Activated CD4-positive, alpha-beta T cell treated with anti-CD3 and anti-CD28 coated beads, Interleukin-2, Interleukin-4, amounts not matched to agents 100 ng/mL and 50 ng/mL, durations not matched to agents 16 hours and 8 hours (primary cell): Measurements from ENCODE around the gene UBA3.
A peak's percentile ranks its signal among the peaks of the same experiment; 100 is the strongest.

ENCODE experiments used
- DNase-seq: peaks from one replicate; pipeline ENCODE4 v3.0.0-alpha.2; 2020; ENCODE audit warnings: low spot score

UBA3 gene

DNA sequence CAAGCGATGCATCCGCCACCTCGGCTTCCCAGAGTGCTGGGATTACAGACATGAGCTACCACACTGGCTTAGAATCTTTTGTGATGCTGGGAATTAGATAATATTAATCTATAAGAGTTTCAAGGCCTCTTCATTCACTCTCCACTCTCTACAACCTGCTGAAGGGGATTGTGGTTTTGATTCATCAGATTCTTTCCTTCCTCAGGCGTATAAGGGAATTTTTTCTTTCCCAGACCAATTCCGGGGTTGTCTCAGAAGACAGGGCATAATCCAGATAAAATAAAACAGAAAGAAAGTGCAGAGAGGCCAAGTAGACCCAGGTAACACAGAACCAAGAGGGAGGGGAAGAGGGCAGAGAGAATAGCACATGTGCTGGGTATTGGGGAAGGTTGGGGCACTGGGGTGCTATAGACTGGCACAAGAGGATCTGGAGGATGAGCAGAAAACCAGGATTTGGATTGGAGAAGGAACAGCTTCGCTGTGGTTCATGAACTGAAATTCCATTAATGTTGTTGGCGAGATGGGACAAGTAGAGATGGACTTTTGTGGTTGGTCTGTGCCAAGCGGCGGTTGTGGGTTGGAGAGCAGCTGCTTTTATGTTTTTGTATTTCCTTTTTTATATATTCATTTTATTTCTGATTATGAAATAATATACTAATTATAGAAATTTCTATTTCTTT lies 17.4 kb upstream of the UBA3 start:
- DNase-seq = no peak

DNA sequence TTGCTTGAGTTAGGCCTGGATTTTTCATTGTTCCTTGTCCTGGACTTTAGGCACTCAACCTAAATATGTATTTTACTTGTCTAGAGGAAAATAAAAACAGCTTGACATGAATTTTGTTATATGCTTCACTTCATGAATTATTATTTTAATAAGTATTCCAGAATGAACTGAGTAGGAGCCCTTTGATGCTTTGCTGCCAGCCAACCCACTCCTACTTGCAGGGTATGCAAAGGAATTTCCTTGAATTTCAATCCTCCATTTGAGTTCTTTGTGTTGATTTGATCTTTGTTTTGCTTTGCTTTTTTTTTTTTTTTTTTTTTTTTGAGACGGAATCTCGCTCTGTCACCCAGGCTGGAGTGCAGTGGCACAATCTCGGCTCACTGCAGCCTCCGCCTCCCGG lies 16.1 kb upstream of the UBA3 start:
- DNase-seq = no peak

DNA sequence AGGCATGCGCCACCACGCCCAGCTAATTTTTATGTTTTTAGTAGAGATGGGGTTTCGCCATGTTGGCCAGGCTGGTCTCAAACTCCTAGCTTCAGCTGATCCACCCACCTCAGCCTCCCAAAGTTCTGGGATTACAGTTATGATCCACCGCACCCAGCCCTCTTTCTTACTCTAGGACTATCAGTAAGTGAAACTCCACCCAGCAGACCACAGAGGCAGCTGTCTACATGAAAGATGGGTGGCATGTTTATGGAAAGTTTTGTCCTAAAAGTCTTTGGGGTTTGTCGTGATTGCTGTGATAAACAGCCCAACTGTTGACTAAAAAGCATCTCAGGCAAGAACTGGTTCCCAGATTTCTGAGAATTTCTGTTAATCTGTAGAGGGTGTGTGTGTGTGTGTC lies 15.5 kb upstream of the UBA3 start:
- peak; percentile 48 for DNase-seq

DNA sequence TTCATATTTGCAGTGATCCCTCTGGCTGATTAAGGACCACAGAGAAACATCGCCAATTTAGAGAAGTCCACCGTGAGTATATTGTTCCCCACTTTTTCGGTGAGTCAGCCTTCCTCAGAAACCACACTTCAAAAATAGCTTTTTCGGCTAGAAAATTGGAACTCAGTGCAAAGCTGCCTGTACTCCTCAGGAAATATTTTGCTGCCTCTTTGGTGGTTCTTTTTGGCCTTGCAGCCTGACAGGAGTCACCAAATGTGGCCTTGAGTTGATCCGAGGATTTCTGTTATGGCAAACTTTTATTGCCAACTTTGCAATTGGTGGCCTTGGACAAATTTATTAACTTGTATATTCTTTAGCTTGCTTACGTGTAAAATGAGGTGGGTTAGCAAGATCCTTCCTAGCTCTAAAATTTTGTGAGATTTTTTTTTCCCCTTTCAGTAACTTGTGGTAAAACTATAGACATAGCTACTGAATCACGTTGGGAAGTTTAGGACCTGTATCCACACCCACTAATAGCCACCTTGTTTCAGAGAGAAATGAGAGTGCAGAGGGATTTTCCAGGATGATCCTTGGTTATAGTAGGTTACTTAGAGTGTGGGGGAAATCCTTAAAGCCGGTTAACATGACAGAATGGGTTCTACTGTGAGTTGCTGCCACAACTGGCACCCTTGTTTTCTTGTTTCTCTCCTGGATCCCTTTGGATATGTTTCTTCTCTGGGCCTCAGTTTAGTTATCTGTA lies 14.5 kb upstream of the UBA3 start:
- DNase-seq = peak; percentile 47

DNA sequence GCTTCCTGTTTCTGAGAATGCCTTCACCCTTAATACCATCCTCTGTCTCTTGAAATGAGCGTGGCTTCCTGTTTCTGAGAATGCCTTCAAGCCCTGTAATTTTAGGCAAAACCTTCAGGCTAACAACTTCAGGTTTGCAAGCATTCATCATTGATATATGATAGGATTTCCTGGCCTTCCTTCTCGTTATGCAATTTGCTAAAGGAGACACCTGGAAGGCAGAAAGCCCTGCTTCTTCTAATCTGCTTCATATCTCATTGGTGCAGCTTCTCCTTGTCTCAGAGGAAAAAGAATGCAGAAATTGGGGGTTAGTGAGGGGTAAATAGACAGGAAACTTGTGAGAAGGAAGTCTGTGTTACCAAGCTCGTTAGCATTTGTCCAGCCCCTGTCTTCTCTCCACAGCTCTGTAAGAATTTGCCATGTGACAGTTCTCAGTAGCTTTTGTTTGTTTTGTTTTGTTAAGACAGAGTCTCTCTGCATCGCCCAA lies 11.9 kb upstream of the UBA3 start:
- DNase-seq = peak; percentile 85

DNA sequence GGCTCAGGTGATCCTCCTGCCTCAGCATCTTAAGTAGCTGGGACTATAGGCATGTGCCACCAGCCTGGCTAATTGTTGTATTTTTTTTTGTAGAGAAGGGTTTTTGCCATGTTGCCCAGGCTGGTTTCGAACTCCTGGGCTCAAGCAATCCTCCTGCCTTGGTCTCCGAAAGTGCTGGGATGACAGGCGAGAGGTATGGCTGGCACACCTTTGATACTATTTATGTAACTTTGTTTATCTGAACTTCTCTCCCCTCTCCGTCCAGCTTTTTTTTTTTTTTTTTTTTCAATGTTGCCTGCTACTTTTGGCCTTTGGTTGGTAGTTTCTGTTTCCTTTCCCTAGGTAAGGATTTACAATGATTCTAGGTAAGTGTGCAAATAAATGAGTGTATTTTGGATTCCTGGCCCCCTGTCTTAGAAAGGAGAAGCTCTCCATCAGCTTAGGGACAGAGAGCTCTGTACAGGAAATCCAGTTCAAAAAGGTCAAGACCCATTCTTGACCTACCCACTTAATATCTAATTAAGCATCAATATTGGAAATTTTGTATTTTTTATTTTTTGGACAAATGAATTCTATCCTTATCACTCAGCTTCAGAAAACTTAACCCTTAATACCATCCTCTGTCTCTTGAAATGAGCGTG lies 11.3 kb upstream of the UBA3 start:
- no peak for DNase-seq

DNA sequence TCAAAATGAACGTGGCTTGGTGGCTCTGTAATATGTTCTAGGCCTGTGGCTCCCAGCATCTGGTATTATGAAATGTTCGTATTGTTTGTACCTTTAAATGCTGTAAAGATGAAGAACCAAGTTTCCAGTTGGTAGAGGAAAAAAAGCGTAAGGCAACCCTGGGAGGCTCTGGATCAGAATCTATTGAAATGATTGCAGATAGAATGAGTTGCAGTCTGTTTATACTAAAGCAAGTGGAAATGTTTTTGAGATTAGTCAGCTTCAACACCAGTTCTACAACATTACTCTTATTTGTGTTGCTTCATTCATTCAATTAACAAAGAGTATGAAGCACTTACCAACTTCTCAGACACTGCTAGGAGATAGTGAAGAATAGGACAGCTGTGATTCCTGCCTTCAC lies 9.9 kb upstream of the UBA3 start:
- no peak for DNase-seq

DNA sequence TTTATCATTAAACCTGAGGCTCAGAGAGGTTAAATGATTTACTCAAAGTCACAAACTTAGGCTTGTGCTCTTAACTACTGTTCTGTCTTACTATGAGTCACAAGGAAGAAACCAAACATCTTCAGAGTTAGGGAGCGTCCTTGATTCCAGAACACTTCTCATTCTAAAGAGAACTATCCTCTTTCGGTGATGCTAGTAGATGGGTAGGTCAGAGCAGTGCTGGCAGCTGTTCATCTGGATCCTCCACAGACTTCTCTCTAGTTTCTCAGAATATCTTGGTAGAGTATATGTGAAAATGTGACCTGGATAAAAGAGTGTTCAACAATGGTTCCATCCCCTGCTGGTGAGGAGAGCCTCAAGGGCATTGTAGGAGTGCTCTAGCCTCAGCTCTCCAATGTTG lies 7.9 kb upstream of the UBA3 start:
- DNase-seq = peak; percentile 63

DNA sequence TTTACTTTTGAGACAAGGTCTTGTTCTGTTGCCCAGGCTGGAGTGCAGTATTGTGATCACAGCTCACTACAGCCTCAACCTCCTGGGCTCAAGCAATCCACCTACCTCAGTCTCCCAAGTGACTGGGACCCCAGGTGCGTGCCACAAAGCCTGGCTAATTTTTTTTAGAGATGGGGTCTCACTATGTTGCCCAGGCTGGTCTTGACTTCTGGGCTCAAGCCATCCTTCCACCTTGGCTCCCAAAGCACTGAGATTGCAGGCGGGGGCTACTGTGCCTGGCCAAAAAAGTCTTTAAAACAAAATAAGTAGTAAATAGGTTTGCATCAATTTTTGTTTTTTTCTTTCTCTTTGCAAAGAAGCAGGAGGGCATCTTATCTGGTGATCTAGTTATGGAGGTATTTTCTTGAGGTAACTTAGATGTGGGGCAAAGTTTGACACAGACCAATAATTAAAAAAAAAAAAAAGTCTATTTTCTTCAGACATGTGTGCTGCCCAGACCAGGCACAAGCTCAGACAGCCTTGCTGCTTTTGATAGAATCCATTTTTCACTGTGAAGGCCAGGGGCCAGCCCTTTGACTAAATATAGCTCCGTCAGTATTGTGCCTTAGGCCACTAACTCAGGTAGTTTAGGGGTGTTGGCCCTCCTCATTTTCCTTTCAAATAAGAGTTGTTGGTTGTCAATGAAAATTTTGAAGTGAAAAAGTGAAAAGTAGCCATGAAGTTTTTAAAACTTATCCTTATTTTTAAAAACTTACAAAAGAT lies 7.0 kb upstream of the UBA3 start:
- DNase-seq = no peak

DNA sequence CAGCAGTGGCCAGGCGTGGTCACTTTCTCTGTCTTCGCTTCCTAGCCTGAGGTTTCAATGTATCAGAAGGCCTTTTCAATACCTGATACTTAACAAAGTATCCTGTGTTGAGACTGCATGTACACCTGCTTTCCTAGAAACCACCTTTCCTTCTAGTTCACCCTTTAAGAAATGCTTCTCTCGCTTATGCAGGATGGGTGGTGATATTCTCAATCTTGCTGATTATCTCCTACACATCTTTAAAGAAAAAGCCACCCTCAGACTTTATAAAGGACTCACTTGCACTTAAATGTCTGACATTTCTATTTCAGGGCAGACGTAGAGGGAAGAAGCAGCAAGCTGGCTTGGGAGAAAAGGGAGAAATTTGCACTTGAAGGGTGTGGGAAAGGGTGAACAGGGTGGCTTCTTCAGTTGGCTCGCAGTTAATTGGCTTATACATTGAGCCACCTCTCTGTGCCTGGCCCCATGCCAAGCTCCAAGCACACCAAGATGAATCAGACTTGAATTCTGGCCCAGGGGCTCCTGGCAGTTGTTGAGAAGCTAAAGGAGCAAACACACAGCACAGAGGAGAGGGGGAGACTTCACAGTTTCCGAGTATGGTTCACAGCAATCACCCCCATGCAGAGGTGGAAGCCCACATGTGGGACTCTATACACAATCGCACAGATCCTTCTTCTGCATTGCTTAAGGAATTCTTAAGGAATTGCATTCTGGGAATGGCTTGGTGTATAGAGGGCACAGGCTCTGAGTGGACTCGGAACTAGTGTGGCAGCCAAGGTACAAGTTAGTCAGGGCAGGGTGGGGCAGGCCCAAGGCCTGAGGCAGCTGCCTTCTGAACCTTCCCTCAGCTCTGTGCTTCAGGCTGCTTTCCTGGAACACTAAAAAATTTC lies 5.9 kb upstream of the UBA3 start:
- DNase-seq = peak; percentile 78

DNA sequence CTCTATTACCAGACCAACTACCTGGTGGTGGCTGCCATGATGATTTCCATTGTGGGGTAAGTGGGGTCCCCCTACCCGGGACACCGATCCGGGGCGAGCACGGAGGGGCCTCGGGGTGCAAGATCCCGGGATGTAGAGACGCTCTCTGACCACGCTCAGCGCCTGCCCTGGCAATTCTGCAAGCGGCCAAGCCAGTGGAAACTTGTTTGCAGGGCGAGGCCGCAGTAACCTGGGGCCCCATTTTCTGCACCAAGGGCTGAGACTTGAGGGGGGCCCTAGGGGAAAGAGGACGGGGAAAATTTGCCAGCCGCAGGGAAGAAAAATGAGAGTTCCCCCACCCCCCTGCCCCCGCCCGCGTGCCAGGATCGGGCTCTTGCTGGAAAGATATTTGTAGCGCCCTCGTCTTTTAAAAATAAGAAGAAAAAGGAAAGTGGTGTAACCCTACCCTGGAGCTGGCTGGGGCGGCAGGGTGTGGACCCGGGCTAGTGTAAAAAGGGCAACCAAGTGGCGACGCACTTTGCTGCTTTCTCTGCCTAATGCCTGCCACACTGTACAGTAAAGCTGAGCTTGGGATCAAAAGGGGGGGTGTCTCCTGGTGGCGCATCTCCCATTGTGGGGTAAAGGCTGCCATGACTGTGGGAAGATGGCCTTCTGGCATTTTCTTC lies 5.1 kb upstream of the UBA3 start:
- peak; percentile 11 for DNase-seq

DNA sequence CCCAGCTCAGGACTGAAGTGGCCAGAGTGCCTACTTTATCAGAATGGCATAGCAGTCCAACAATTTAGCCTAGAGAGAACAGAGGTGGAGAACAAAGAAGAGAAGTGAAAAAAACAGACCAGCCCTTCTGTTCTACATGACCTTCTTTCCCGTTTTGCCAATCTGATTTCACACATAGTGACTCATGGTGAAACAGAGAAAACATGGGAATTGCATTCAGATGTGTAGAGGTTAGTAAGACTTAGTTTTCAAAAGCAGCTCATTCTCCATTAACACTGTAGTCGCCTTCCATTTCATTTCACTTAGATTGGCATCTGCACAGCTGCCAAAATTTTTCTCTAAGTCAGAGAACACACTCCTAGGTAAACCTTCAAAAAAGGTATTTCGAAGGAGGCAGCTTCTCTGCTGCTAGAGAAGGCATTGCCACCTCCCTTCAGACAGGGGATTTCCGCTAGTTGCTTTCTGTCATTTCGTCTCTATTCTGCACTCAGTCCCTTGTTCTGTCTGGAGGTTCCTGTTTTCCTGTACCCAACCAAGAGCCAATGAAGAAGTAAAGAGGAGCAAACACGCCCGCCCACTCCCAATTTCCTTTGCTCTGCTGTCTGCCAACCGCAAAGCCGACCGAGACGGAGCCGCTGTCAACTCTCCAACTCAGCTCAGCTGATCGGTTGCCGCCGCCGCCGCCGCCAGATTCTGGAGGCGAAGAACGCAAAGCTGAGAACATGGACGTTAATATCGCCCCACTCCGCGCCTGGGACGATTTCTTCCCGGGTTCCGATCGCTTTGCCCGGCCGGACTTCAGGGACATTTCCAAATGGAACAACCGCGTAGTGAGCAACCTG lies 4.4 kb upstream of the UBA3 start, which contains the start of gene ARL6IP5:
Gene ARL6IP5 (plus strand): TSS at position 612 of the 842 bp plus-strand sequence. CDS start 111 bp downstream, at position 723.
- peak; percentile 96 for DNase-seq

DNA sequence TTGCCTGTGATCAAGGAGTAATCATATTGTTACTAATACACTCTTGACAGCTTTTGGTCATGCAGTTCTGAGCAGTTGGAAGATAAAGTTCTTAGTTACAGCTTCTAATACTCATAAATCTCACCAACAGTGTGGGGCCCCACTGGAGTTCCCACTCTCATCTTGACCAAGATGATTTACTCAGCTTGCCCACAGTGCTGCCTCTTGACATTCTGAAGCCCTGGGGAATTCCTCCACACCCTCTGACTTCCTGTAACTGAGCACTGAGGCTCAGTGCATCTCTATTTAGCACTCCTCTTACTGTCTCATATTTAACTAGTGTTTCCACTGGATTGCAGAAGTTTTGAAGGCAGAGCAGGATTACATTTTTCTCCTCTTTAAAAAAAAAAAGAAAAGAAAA lies 2.6 kb upstream of the UBA3 start:
- DNase-seq = peak; percentile 92

DNA sequence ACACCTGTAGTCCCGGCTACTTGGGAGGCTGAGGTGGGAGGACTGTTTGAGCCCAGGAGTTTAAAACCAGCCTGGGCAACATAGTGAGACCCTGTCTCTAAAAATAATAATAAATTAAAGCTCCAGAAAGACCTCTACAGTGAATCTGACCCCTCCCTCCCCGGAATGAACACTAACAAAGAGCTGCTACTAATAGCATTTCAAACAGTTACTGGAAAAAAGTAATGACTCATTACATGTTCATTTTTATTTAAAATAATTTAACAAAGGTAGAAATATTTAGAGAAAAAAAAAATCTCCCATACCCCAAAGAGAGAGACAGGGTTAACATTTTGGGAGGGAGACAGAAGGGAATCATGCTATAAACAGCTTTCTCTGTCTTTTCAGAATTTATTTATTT lies 2.2 kb upstream of the UBA3 start:
- no peak for DNase-seq

DNA sequence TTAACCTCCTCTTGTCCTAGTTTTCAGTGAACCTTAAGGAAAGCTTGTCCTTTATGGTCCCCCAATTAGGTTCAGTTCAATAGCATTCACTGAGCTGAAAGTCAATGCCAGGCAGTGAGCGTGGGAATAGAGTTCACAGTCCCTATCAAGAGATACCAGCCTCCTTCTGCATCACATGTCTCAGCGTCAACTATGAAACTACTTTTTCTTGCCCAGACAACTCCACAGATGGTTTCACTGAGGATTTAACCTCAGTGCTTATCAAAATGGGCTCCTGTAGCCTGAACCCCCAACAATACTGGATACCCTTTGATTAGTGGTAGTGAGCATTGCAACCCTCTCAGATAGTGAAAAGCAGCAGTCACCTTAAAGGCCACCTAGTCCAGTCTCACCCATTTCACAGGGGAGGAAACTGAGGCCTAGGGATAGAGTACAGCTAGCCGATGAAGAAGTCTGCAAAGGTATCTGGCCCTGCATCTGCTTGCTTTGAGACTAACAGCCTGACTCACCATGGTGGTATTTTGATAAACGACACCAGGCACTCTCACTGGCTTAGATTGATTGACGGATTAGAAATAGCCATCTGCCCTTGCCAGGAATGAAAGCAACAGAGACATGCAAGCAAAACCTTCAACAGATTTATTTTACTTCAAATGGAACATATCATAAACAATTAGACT lies 1.6 kb upstream of the UBA3 start:
- DNase-seq = peak; percentile 59

DNA sequence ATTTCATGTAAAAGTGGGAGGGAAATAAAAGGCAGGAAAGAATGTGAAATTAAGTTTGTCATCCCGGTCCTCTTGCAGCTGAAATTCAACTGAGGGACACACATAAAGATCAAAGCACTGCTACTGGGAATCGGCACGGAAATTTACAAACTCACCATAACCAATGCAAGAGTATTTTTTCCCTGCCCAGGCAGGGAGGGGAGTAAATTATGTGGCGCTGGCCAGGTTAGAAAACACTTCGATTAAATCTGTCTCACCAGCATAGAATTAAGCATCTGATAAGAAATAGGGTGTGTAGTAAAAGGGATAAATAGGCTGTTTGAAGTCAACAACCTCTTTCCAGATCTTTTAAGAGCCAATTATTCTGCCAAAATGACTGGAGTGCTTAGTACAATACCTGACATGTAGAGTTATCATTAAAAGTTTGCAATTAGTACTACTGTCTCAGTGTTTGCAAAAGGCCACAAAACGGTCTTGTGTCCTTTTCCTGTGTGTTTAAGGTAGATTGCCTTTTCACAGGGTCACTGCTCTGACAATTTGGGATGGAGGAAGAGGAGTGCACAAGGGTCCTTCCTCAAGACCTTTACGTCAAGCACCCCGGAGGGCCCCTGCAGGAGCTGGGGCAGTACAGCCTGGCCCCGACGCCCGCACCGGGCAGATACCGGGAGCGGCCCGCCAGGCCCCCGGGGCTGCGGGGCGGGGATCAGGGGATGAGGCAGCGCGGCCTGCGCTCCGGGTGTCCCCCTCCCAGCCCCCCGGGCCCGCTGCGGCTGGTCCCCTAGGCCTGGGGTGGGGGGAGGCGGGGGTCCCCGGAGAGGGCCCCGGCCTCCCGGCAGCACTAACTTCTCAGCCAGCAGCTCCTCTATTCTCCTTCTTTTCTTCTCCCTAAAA lies 651 bp downstream of the UBA3 start:
- DNase-seq = no peak

DNA sequence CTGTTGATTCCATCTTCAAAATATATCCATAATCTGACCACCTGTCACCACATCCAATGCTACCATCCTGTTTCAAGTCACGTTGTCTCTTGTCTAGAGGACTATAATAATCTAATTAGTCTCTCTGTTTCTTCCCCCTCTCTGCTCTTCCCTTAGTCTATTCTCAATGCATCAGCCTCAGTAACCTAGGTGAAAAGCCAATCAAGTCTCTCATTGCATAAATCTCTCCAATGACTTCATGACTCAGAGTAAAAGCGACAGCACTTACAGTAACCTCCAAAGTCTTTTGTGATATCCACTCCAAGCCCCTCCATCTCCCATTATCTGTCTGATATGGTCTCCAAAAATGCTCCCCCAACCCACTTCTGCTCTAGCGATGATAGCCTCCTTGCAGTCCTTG lies 7.2 kb downstream of the UBA3 start:
- no peak for DNase-seq

DNA sequence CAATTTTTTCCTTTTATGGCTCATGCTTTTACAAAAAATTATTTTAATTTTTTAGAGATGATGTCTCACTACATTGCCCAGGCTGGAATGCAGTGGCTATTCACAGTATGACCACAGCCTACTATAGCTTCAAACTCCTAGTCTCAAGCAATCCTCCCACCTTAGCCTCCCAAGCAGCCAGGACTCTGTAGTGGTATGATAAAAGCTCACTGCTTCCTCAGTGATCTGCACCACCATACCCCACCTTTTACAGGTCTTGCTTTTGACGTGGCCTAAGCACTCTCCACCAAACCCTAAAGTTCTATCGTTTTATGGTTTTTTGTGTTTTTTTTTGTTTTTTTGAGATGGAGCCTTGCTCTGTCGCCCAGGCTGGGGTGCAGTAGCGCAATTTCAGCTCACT lies 14.0 kb downstream of the UBA3 start:
- no peak for DNase-seq
